GM21423 (cell line): ENCODE data around the gene RAB11FIP4.

Experiments used
- ATAC-seq: cut with Tn5 transposase; IDR thresholded peaks from one replicate; pipeline ENCODE4 v1.9.1; 2021; ENCODE audit warnings: mild to moderate bottlenecking, moderate library complexity; ENCODE audit not compliant: unreplicated experiment

RAB11FIP4 gene

GRCh38 chr17:31583772-31584356 is 192.4 kb downstream of the RAB11FIP4 start:
- ATAC-seq = no peak

- ATAC-seq = no peak
Observed at GRCh38 chr17:31584438-31585279, 193.2 kb downstream of the RAB11FIP4 start.

DNA sequence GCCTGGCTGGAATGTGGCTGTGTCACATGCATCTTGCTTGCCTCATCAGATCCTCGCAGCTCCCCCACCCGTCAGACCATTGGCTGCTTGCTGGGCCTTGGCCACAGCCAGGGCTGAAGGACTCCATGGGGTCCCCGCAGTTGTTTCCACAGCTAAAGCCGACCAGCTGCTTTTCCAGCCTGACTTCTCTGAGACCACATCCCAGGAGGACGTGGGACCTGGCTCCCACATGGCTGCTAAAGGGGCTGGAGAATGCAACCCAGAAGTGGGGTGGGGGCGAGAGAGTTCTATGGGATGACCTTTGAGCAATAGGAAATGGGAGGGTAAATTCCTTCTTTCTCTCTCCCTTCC is 193.8 kb downstream of the RAB11FIP4 start:
- ATAC-seq = no peak

DNA sequence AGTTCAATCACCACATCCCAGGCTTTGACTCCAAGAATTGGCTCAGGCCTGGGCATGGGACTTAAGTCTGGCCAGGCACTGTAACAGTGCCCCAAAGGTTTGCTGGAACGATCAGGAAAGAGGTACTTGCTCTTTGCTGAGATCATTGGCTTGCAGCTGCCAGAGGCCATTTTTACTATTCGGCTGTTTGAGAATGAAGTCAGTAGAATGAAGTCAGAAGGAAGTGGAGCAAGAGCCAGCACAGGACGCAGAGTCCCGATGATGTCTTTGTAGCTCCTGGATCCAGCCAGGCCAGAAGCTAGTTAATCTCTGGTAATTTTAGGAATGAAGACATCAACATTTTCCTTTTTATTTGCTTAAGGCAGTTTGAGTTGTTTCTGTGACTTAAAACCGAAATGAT is 195.5 kb downstream of the RAB11FIP4 start:
- ATAC-seq = no peak

- no peak for ATAC-seq
Observed at GRCh38 chr17:31587462-31587861, 196.0 kb downstream of the RAB11FIP4 start.
